Caco-2 (cell line): ENCODE data around the gene AGBL3. TPM values are rescaled to one million over a fixed set of nuclear protein-coding genes. Genes with fewer than 3 reads are reported as not detected.

ENCODE experiments used
- BruUV-seq: library from RNA; stranded (reverse); fragments of 400-500 nt; replicated peaks from 2 replicates; lab custom pipeline; 2021; lab: Mats Ljungman, UMichigan
- CTCF ChIA-PET: fragments of 300-600 bp; sonication (Branson Sonifier 250); formaldehyde crosslinking; loops from one replicate; lab custom pipeline; 2022; ENCODE audit warnings: antibody characterized with exemption; lab: Charles Lee
- POLR2A ChIA-PET: fragments of 300-600 bp; sonication (Branson Sonifier 250); formaldehyde crosslinking; loops from one replicate; lab custom pipeline; 2022; ENCODE audit warnings: antibody characterized with exemption; lab: Charles Lee
- DNase-seq, 2 experiments: peaks; one replicate each; pipeline versions ENCODE4 v3.0.0 to v3.0.0-alpha.2; 2020 to 2022
- H3K27me3 ChIP-seq: replicated peaks from 2 replicates; pipeline ENCODE4 v1.6.0; 2011; ENCODE audit warnings: low read length; ENCODE audit not compliant: control insufficient read depth, insufficient read depth
- H3K36me3 ChIP-seq: 2 replicates; pipeline ENCODE4 v1.5.1; 2011; ENCODE audit warnings: low read length; ENCODE audit not compliant: control insufficient read depth, insufficient read depth
- H3K4me1 ChIP-seq: fragments of 250-450 bp; sonication (Bioruptor Pico); 2 replicates; pipeline ENCODE4 v1.5.1; 2020; ENCODE audit warnings: mild to moderate bottlenecking
- H3K4me3 ChIP-seq: 2 replicates; pipeline ENCODE4 v1.5.1; 2011; ENCODE audit warnings: low read depth, mild to moderate bottlenecking, control low read depth, low read length
- H3K9me3 ChIP-seq: fragments of 250-450 bp; sonication (Bioruptor Pico); 2 replicates; pipeline ENCODE4 v1.5.1; 2020; ENCODE audit warnings: mild to moderate bottlenecking, moderate library complexity
- H3K27ac Mint-ChIP-seq: one replicate; pipeline ENCODE4 v1.8.0; 2022; ENCODE audit warnings: mixed read lengths; ENCODE audit not compliant: unreplicated experiment
- H3K27me3 Mint-ChIP-seq: one replicate; pipeline ENCODE4 v1.8.0; 2022; ENCODE audit warnings: mixed read lengths; ENCODE audit not compliant: insufficient read depth, unreplicated experiment
- H3K36me3 Mint-ChIP-seq: one replicate; pipeline ENCODE4 v1.8.0; 2022; ENCODE audit warnings: mild to moderate bottlenecking, mixed read lengths; ENCODE audit not compliant: insufficient read depth, unreplicated experiment
- H3K4me1 Mint-ChIP-seq: one replicate; pipeline ENCODE4 v1.8.0; 2022; ENCODE audit warnings: low read depth, mixed read lengths; ENCODE audit not compliant: unreplicated experiment
- H3K4me3 Mint-ChIP-seq: one replicate; pipeline ENCODE4 v1.8.0; 2022; ENCODE audit warnings: mild to moderate bottlenecking, moderate library complexity, mixed read lengths; ENCODE audit not compliant: unreplicated experiment
- H3K9me3 Mint-ChIP-seq: one replicate; pipeline ENCODE4 v1.8.0; 2022; ENCODE audit warnings: mixed read lengths; ENCODE audit not compliant: unreplicated experiment
- CTCF ChIP-seq, 2 experiments: fragments of 200-600 bp in 1 of 2; IDR thresholded peaks; 1 replicate in 1 of 2; 2 replicates in 1 of 2; pipeline versions ENCODE4 v1.5.1 to v1.8.0; 2011 to 2022; ENCODE audit warnings: antibody characterized with exemption in 1 of 2, control low read depth in 1 of 2, inconsistent platforms in 1 of 2, low read depth in 1 of 2, low read length in 1 of 2, mild to moderate bottlenecking in 1 of 2, moderate library complexity in 1 of 2; ENCODE audit not compliant: insufficient read depth in 1 of 2, severe bottlenecking in 1 of 2, unreplicated experiment in 1 of 2
- intact Hi-C: fragments of 100-400 bp; cut with micrococcal nuclease; formaldehyde crosslinking; loops from one replicate; pipeline ENCODE4 v1.10.0; 2022; ENCODE audit not compliant: unreplicated experiment
- total RNA-seq: library from RNA; stranded (reverse); gene quantifications from 2 replicates; pipeline ENCODE4 v1.2.3, GENCODE V29; 2022

AGBL3 gene
- total RNA-seq, 1 experiment from 2014 or later, result 6.1 TPM

- no peak overlapping the region for H3K4me3 ChIP-seq
- H3K36me3 ChIP-seq, result no peaks in the 10 kb centered on the region; the same call in 1 of the 2 replicates
- BruUV-seq, result no TSS peak
- POLR2A ChIA-PET, result no interaction called here
- no peaks in the 10 kb centered on the region for H3K27me3 ChIP-seq
- intact Hi-C loops, result loop anchor here (10.0 kb wide), 1 partner anchor 514 kb away; no protein-coding TSS in a partner anchor
- Mint-ChIP-seq H3K27me3 (no peaks in the 10 kb centered on the region), H3K4me3 (no peak overlapping the region), H3K4me1 (peaks cover 42% of the 10 kb centered on the region), H3K27ac (peak overlapping the region; percentile 55), H3K9me3 (no peaks in the 10 kb centered on the region), H3K36me3 (peaks cover 94% of the 10 kb centered on the region)
- peak; percentile 49 to 55 for DNase-seq
- no peak for TF ChIP-seq CTCF (IDR thresholded peaks at IDR 0.05; ENCODE audit: insufficient read depth in 1 of 2, low read depth in 1 of 2, low read length in 1 of 2, severe bottlenecking in 1 of 2, unreplicated experiment in 1 of 2)
- CTCF ChIA-PET, result interaction anchor here (0.6 to 1.0 kb wide), 5 partner anchors 70 to 240 kb away, joined by 3 to 5 read pairs (median 4); no protein-coding TSS in a partner anchor
- peaks cover 29% of the 10 kb centered on the region for H3K4me1 ChIP-seq
- no peaks in the 10 kb centered on the region for H3K9me3 ChIP-seq
Observed at GRCh38 chr7:134948736-134949135, 37.6 kb upstream of the AGBL3 start.

- Mint-ChIP-seq H3K9me3 (no peaks in the 10 kb centered on the region), H3K4me1 (peaks cover 42% of the 10 kb centered on the region), H3K27ac (peak overlapping the region; percentile 55), H3K4me3 (no peak overlapping the region), H3K27me3 (no peaks in the 10 kb centered on the region), H3K36me3 (peaks cover 92% of the 10 kb centered on the region)
- H3K36me3 ChIP-seq, result no peaks in the 10 kb centered on the region; the same call in 1 of the 2 replicates
- DNase-seq, result no peak
- TF ChIP-seq CTCF (IDR thresholded peaks at IDR 0.05; ENCODE audit: insufficient read depth in 1 of 2, low read depth in 1 of 2, low read length in 1 of 2, severe bottlenecking in 1 of 2, unreplicated experiment in 1 of 2), result no peak
- ChIA-PET CTCF (interaction anchor here (0.6 to 1.0 kb wide), 5 partner anchors 70 to 240 kb away, joined by 3 to 5 read pairs (median 4); no protein-coding TSS in a partner anchor), POLR2A (no interaction called here)
- no peaks in the 10 kb centered on the region for H3K27me3 ChIP-seq
- no peaks in the 10 kb centered on the region for H3K9me3 ChIP-seq
- no peak overlapping the region for H3K4me3 ChIP-seq
- no TSS peak for BruUV-seq
- H3K4me1 ChIP-seq, result peaks cover 29% of the 10 kb centered on the region
- intact Hi-C loops, result loop anchor here (10.0 kb wide), 1 partner anchor 514 kb away; no protein-coding TSS in a partner anchor
Observed at GRCh38 chr7:134949171-134949570, 37.1 kb upstream of the AGBL3 start.

GRCh38 chr7:134954197-134955082 lies 31.9 kb upstream of the AGBL3 start:
- POLR2A ChIA-PET, result no interaction called here
- Histone ChIP-seq H3K36me3 (peaks cover 5% of the 10 kb centered on the region), H3K27me3 (no peaks in the 10 kb centered on the region), H3K9me3 (no peaks in the 10 kb centered on the region), H3K4me3 (no peak overlapping the region), H3K4me1 (no peaks in the 10 kb centered on the region; the same call in 1 of the 2 replicates)
- H3K27me3 Mint-ChIP-seq, result no peaks in the 10 kb centered on the region
- CTCF ChIA-PET, result no interaction called here
- no TSS peak for BruUV-seq
- H3K36me3 Mint-ChIP-seq, result peaks cover 91% of the 10 kb centered on the region
- H3K9me3 Mint-ChIP-seq, result no peaks in the 10 kb centered on the region
- H3K27ac Mint-ChIP-seq, result no peak overlapping the region
- DNase-seq, result no peak
- TF ChIP-seq CTCF (IDR thresholded peaks at IDR 0.05; ENCODE audit: insufficient read depth in 1 of 2, low read depth in 1 of 2, low read length in 1 of 2, severe bottlenecking in 1 of 2, unreplicated experiment in 1 of 2), result peak; percentile 37 to 61
- intact Hi-C loops, result loop anchor here (1.0 to 2.0 kb wide), 2 partner anchors 76 to 264 kb away; no protein-coding TSS in a partner anchor
- no peak overlapping the region for H3K4me3 Mint-ChIP-seq
- H3K4me1 Mint-ChIP-seq, result peaks cover 4% of the 10 kb centered on the region
